Measurements from ENCODE around the gene UPK3B.
"Not testable (repeated sequence)": the region's sequence is repeated elsewhere in the genome, so short reads cannot be mapped to it uniquely, and the experiment has no call there.

Gene UPK3B

GRCh38 chr7:76509931-76510877 is at the start of gene UPK3B:
TSS of gene UPK3B (plus strand) at chr7:76510552. CDS start at chr7:76510653, 101 bp downstream.
- TF ChIP-seq CTCF (IDR thresholded peaks at IDR 0.05; ENCODE audit: low read depth, low read length): no peak
- no peak within 1 kb of the TSS for H3K4me3 ChIP-seq (ENCODE audit: low read depth, low read length)

GRCh38 chr7:76460767-76461166 is 49.6 kb upstream of the UPK3B start:
- not testable (repeated sequence) for H3K4me3 ChIP-seq (ENCODE audit: low read depth, low read length)

GRCh38 chr7:76461464-76462101 is 48.8 kb upstream of the UPK3B start, which contains the start of gene DTX2:
TSS of gene DTX2 (plus strand) at chr7:76461709. CDS start at chr7:76480510, 18,801 bp downstream.
- H3K4me3 ChIP-seq (ENCODE audit: low read depth, low read length): peak within 1 kb of the TSS; percentile 54

GRCh38 chr7:76462271-76462882 is 48.0 kb upstream of the UPK3B start:
- not testable (repeated sequence) for H3K4me3 ChIP-seq (ENCODE audit: low read depth, low read length)

GRCh38 chr7:76464959-76465358 is 45.4 kb upstream of the UPK3B start:
- not testable (repeated sequence) for H3K4me3 ChIP-seq (ENCODE audit: low read depth, low read length)

GRCh38 chr7:76465950-76466349 is 44.4 kb upstream of the UPK3B start:
- H3K4me3 ChIP-seq (ENCODE audit: low read depth, low read length): not testable (repeated sequence)

- H3K4me3 ChIP-seq (ENCODE audit: low read depth, low read length): not testable (repeated sequence)
Measured at GRCh38 chr7:76467743-76468404, 42.5 kb upstream of the UPK3B start.

- not testable (repeated sequence) for H3K4me3 ChIP-seq (ENCODE audit: low read depth, low read length)
Measured at GRCh38 chr7:76471556-76472221, 38.7 kb upstream of the UPK3B start.

GRCh38 chr7:76473097-76473496 is 37.3 kb upstream of the UPK3B start:
- not testable (repeated sequence) for H3K4me3 ChIP-seq (ENCODE audit: low read depth, low read length)

GRCh38 chr7:76476280-76476679 is 34.1 kb upstream of the UPK3B start:
- H3K4me3 ChIP-seq (ENCODE audit: low read depth, low read length): not testable (repeated sequence)

GRCh38 chr7:76476742-76477474 is 33.4 kb upstream of the UPK3B start:
- H3K4me3 ChIP-seq (ENCODE audit: low read depth, low read length): not testable (repeated sequence)

- H3K4me3 ChIP-seq (ENCODE audit: low read depth, low read length): not testable (repeated sequence)
Measured at GRCh38 chr7:76479628-76480027, 30.7 kb upstream of the UPK3B start.

- not testable (repeated sequence) for H3K4me3 ChIP-seq (ENCODE audit: low read depth, low read length)
Measured at GRCh38 chr7:76480403-76481253, 29.7 kb upstream of the UPK3B start.

- H3K4me3 ChIP-seq (ENCODE audit: low read depth, low read length): not testable (repeated sequence)
Measured at GRCh38 chr7:76482660-76483059, 27.7 kb upstream of the UPK3B start.

- H3K4me3 ChIP-seq (ENCODE audit: low read depth, low read length): not testable (repeated sequence)
Measured at GRCh38 chr7:76483081-76483480, 27.3 kb upstream of the UPK3B start.

- not testable (repeated sequence) for H3K4me3 ChIP-seq (ENCODE audit: low read depth, low read length)
Measured at GRCh38 chr7:76484456-76484855, 25.9 kb upstream of the UPK3B start.

Data from WI38 (cell line).